OCI-LY7 (cell line): Measurements from ENCODE around the gene LGI4. TPM values are rescaled to one million over a fixed set of nuclear protein-coding genes. Genes with fewer than 3 reads are reported as not detected.

ENCODE experiments used
- BruUV-seq: library from RNA; stranded (reverse); fragments of 400-500 nt; replicated peaks from 2 replicates; lab custom pipeline; 2021; lab: Mats Ljungman, UMichigan
- CTCF ChIA-PET: fragments of 300-600 bp; sonication (Branson Sonifier 250); formaldehyde crosslinking; loops from one replicate; lab custom pipeline; 2022; ENCODE audit warnings: antibody characterized with exemption; ENCODE audit not compliant: unreplicated experiment; lab: Charles Lee
- POLR2A ChIA-PET: fragments of 300-600 bp; sonication (Branson Sonifier 250); formaldehyde crosslinking; loops from one replicate; lab custom pipeline; 2022; ENCODE audit warnings: antibody characterized with exemption; lab: Charles Lee
- DNase-seq: peaks from one replicate; pipeline ENCODE4 v3.0.0-alpha.2; 2015; ENCODE audit warnings: low spot score
- H2AFZ ChIP-seq: fragments of 200-600 bp; sonication (generic), shearing (Covaris generic); 2 replicates; pipeline ENCODE4 v1.6.1; 2014; ENCODE audit warnings: mild to moderate bottlenecking, antibody characterized with exemption, low read length, moderate library complexity
- H3K27ac ChIP-seq: fragments of 200-600 bp; sonication (generic); 2 replicates; pipeline ENCODE4 v1.5.1; 2014; ENCODE audit warnings: mixed run types, low read depth, mild to moderate bottlenecking, moderate library complexity, low read length, inconsistent platforms; ENCODE audit not compliant: poor library complexity, severe bottlenecking
- H3K36me3 ChIP-seq: fragments of 200-600 bp; sonication (generic); 2 replicates; pipeline ENCODE4 v1.6.1; 2014; ENCODE audit warnings: mild to moderate bottlenecking, antibody characterized with exemption, low read length, moderate library complexity, mixed read lengths; ENCODE audit not compliant: insufficient read depth
- H3K4me1 ChIP-seq: fragments of 200-600 bp; sonication (generic); 2 replicates; pipeline ENCODE4 v1.5.1; 2014; ENCODE audit warnings: mild to moderate bottlenecking, low read length; ENCODE audit not compliant: insufficient read depth, poor library complexity, severe bottlenecking
- H3K4me2 ChIP-seq: fragments of 200-600 bp; sonication (generic); 2 replicates; pipeline ENCODE4 v1.6.1; 2014; ENCODE audit warnings: mild to moderate bottlenecking, low read length
- H3K4me3 ChIP-seq: fragments of 200-600 bp; sonication (generic); 2 replicates; pipeline ENCODE4 v1.5.1; 2014; ENCODE audit warnings: mild to moderate bottlenecking, low read depth, low read length; ENCODE audit not compliant: poor library complexity, severe bottlenecking
- H3K79me2 ChIP-seq: fragments of 200-600 bp; sonication (generic); 2 replicates; pipeline ENCODE4 v1.6.1; 2016; ENCODE audit warnings: low read depth, mild to moderate bottlenecking, low read length, moderate library complexity, mixed read lengths; ENCODE audit not compliant: insufficient read depth
- H3K9me2 ChIP-seq: fragments of 200-600 bp; sonication (generic); 2 replicates; pipeline ENCODE4 v1.6.1; 2016; ENCODE audit warnings: mild to moderate bottlenecking, low read length, mixed read lengths; ENCODE audit not compliant: insufficient read depth
- H3K9me3 ChIP-seq: fragments of 200-600 bp; sonication (generic); 2 replicates; pipeline ENCODE4 v1.6.1; 2014; ENCODE audit warnings: mild to moderate bottlenecking, mixed run types, low read length, mixed read lengths
- H4K20me1 ChIP-seq: fragments of 200-600 bp; sonication (generic); 2 replicates; pipeline ENCODE4 v1.6.1; 2014; ENCODE audit warnings: mild to moderate bottlenecking, antibody characterized with exemption, low read length, moderate library complexity, mixed read lengths; ENCODE audit not compliant: insufficient read depth
- EZH2phosphoT487 ChIP-seq: fragments of 200-600 bp; sonication (generic); IDR thresholded peaks from 2 replicates; pipeline ENCODE4 v1.6.1; 2018; ENCODE audit warnings: low read depth, borderline replicate concordance, mild to moderate bottlenecking, mixed run types, antibody characterized with exemption, low read length, moderate library complexity, mixed read lengths
- intact Hi-C: fragments of 100-400 bp; cut with micrococcal nuclease; formaldehyde crosslinking; loops from one replicate; pipeline ENCODE4 v1.10.0; 2022; ENCODE audit not compliant: unreplicated experiment
- total RNA-seq, 2 experiments: library from RNA; depleted of rRNA in 1 of 2; stranded (reverse); fragments of >200 nt in 1 of 2; shearing (Covaris generic) in 1 of 2; gene quantifications; 2 replicates each; pipeline ENCODE4 v1.2.3, GENCODE V29; 2014 to 2022
- TF ChIP-seq, protein P1 (sequence below): fragments of 200-600 bp; sonication (generic); conservative IDR thresholded peaks from 2 replicates; pipeline ENCODE4 v1.5.1; 2014; ENCODE audit warnings: mild to moderate bottlenecking, antibody characterized with exemption, low read length, moderate library complexity, mixed read lengths

Gene LGI4
- total RNA-seq, 2 experiments from 2014 or later: 0.28 to 5.9 TPM

DNA sequence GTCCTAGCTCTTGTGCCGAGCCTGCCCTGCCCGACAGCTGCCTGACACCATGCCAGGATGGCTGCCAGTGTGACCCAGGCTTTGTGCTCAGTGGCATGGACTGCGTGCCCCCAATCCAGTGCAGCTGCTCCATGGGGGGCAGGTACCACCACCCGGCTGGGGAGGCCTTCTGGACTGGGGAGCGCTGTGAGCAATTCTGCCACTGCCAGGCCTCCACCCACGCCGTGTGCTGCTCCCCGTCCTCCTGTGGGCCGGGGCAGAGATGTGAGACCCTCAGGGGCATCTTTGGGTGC lies 28.6 kb downstream of the LGI4 start:
- intact Hi-C loops: no loop called here
- no peaks in the 10 kb centered on the region for H4K20me1 ChIP-seq
- H3K79me2 ChIP-seq: no peaks in the 10 kb centered on the region
- no peaks in the 10 kb centered on the region for H3K36me3 ChIP-seq
- no peak for DNase-seq
- no peaks in the 10 kb centered on the region for H3K4me1 ChIP-seq
- CTCF ChIA-PET: no interaction called here
- H3K27ac ChIP-seq: no peak overlapping the region
- TF ChIP-seq, protein P1, sequence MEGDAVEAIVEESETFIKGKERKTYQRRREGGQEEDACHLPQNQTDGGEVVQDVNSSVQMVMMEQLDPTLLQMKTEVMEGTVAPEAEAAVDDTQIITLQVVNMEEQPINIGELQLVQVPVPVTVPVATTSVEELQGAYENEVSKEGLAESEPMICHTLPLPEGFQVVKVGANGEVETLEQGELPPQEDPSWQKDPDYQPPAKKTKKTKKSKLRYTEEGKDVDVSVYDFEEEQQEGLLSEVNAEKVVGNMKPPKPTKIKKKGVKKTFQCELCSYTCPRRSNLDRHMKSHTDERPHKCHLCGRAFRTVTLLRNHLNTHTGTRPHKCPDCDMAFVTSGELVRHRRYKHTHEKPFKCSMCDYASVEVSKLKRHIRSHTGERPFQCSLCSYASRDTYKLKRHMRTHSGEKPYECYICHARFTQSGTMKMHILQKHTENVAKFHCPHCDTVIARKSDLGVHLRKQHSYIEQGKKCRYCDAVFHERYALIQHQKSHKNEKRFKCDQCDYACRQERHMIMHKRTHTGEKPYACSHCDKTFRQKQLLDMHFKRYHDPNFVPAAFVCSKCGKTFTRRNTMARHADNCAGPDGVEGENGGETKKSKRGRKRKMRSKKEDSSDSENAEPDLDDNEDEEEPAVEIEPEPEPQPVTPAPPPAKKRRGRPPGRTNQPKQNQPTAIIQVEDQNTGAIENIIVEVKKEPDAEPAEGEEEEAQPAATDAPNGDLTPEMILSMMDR: no peak
- no peak for TF ChIP-seq EZH2phosphoT487
- POLR2A ChIA-PET: no interaction called here
- no peak overlapping the region for H2AFZ ChIP-seq
- BruUV-seq: no TSS peak
- no peaks in the 10 kb centered on the region for H3K9me3 ChIP-seq
- H3K9me2 ChIP-seq: no peaks in the 10 kb centered on the region
- H3K4me3 ChIP-seq: no peak overlapping the region
- no peak overlapping the region for H3K4me2 ChIP-seq

DNA sequence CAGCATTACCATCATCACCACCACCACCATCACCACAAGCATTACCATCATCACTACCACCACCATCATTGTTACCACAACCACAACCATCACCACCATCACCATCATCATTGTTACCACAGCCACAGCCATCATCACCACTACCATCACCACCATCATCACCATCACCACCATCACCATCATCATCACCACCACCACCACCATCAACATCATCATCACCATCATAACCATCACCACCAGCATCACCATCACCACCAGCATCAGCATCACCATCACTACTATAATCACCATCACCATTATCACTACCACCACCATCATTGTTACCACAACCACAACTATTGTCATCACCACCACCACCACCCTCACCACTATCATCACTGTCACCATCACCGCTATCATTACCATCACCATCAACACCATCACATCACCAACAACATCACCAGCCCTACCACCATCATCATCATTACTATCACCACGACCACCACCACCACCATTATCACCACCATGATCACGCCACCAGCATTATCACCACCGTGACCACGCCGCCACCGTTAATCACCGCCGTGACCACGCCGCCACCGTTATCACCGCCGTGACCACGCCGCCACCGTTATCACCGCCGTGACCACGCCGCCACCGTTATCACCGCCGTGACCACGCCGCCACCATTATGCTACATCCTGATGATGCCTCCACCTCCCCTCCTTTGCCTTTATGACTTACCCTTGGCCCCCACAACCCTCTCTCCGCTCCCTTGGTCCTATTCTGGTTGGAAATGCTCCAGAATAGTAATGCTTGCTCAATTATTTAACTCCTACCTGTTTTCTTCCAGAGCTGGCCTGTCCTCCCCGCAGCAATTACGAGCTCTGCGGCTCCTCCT lies 29.2 kb downstream of the LGI4 start:
- H3K36me3 ChIP-seq: no peaks in the 10 kb centered on the region
- no peak overlapping the region for H3K27ac ChIP-seq
- intact Hi-C loops: no loop called here
- ChIA-PET CTCF (no interaction called here), POLR2A (no interaction called here)
- H3K9me3 ChIP-seq: no peaks in the 10 kb centered on the region
- H4K20me1 ChIP-seq: no peaks in the 10 kb centered on the region
- no peaks in the 10 kb centered on the region for H3K79me2 ChIP-seq
- no peak overlapping the region for H3K4me2 ChIP-seq
- no peaks in the 10 kb centered on the region for H3K9me2 ChIP-seq
- TF ChIP-seq EZH2phosphoT487: no peak
- TF ChIP-seq, protein P1: no peak
- DNase-seq: no peak
- no peaks in the 10 kb centered on the region for H3K4me1 ChIP-seq
- no TSS peak for BruUV-seq
- H3K4me3 ChIP-seq: no peak overlapping the region
- H2AFZ ChIP-seq: no peak overlapping the region

DNA sequence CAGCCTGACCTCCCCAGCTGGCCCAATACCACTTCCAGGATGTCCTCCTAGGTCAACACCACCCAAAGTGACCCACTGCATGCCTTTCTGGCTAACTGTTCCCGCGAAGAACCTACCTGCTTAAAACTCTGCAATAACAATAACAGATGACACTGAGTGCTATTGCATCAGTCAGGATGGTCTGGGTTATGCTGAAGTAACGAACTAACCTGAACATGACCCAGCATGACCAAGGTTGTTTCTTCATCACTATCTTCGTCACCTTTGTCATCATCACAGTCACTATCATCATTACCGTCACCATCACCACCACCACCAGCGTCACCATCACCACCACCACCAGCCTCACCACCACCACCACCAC lies 29.8 kb downstream of the LGI4 start:
- Histone ChIP-seq H2AFZ (no peak overlapping the region), H3K36me3 (no peaks in the 10 kb centered on the region), H3K27ac (no peak overlapping the region), H3K79me2 (no peaks in the 10 kb centered on the region), H3K9me3 (no peaks in the 10 kb centered on the region), H3K4me1 (no peaks in the 10 kb centered on the region), H3K4me2 (no peak overlapping the region), H4K20me1 (no peaks in the 10 kb centered on the region), H3K4me3 (no peak overlapping the region), H3K9me2 (no peaks in the 10 kb centered on the region)
- ChIA-PET CTCF (no interaction called here), POLR2A (no interaction called here)
- intact Hi-C loops: no loop called here
- BruUV-seq: no TSS peak
- DNase-seq: no peak
- no peak for TF ChIP-seq EZH2phosphoT487
- TF ChIP-seq, protein P1: no peak
